GM21576 (cell line): ENCODE measurements around the gene CNNM2.
A peak's percentile ranks its signal among the peaks of the same experiment; 100 is the strongest.

Experiments used
- ATAC-seq: cut with Tn5 transposase; IDR thresholded peaks from one replicate; pipeline ENCODE4 v1.9.1; 2021; ENCODE audit warnings: mild to moderate bottlenecking, moderate library complexity; ENCODE audit not compliant: unreplicated experiment

The CNNM2 gene

DNA sequence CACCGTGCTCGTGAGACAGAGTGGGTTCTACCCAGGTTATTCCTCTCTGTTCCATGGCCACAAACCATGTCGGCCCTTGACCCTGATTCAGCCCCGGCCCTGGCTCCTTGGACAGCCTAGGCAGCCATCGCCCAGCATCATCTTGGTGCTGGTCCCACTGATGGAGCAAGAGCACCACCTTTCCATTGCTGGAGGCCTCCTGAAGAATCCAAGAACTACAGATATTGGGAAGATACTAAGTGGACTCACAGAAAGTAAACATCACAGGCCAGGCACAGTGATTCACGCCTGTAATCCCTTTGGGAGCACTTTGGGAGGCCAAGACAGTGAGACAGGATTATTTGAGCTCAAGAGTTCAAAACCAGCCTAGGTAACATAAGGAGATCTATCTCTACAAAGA lies 149.9 kb downstream of the CNNM2 start:
- ATAC-seq = no peak

- peak; percentile 66 for ATAC-seq
These were observed 151.6 kb downstream of the CNNM2 start for GRCh38 chr10:103069453-103070331.

DNA sequence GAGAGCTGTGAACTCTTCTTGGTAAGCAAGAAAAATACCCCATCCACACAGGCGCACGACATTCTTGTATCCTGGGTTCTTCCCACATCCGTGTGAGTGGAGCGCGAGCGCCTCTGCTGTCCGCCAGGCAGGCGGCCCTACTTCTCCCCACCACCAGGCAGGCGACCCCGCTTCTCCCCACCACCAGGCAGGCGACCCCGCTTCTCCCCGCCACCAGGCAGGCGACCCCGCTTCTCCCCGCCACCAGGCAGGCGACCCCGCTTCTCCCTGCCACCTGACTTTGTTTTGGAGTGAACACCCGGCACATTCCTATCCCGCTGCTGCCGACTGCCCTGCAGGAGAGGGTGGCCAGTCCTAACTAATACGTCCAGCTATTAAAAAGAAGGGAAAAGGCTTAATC lies 154.2 kb downstream of the CNNM2 start:
- ATAC-seq = no peak

GRCh38 chr10:103072891-103073290 lies 154.8 kb downstream of the CNNM2 start:
- no peak for ATAC-seq

- ATAC-seq = no peak
These were observed 158.9 kb downstream of the CNNM2 start for GRCh38 chr10:103077020-103077419.

- ATAC-seq = no peak
These were observed 159.6 kb downstream of the CNNM2 start for GRCh38 chr10:103077491-103078308.

DNA sequence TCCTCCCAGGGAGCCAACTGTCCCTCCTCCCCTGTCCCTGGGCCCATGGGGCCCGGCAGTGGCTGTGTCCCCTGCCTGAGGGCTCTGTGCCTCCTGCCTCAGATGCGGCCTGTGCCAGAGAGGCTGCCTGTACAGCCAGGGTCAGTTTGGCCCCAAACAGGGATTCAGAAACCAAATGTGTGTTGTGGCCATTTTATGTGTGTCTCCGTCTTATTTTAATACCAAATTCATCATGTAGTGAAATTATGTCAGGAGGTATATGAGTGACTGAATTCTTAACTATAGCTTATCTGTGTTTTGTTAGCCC lies 160.2 kb downstream of the CNNM2 start:
- ATAC-seq = no peak

DNA sequence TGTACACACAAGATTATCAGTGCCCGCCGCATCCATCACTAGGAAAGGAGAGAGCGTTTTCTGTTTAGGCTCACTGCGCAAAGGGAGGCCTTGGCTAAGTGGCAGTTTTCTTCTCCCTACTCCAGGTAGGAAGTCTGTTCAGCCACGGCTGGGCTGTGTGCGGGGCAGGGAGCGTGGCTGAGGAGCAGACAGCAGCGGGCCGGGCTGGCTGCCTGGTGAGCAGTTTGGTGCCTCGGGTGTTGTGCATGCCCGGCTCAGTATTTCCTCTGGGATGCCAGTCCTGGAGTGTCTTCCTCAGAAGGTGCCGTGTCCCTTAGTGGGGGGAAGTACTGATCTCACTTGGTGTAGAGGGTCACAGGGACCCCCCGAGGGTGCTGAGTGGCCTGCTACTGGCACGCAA lies 160.6 kb downstream of the CNNM2 start:
- no peak for ATAC-seq

DNA sequence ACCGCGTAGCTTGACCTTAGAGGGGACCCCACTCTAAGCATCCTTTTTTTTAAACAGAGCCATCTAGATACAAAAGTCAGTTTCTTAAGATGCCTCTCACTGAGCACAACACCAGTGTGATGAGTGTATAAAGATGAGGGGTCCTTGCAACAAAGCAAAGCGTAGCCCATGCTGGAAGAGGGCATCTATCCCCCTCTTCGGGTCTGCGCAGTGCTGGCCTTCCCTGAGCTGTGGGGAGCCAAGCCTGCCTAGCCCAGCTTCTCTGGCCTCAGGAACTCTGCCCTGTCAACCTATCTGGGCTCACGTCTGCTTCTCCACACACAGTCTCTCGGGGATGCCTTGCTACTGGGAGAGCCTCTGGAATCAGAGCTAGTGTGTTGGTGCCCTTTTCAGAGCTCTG lies 161.0 kb downstream of the CNNM2 start:
- ATAC-seq = no peak

- no peak for ATAC-seq
These were observed 161.9 kb downstream of the CNNM2 start for GRCh38 chr10:103079946-103080345.

DNA sequence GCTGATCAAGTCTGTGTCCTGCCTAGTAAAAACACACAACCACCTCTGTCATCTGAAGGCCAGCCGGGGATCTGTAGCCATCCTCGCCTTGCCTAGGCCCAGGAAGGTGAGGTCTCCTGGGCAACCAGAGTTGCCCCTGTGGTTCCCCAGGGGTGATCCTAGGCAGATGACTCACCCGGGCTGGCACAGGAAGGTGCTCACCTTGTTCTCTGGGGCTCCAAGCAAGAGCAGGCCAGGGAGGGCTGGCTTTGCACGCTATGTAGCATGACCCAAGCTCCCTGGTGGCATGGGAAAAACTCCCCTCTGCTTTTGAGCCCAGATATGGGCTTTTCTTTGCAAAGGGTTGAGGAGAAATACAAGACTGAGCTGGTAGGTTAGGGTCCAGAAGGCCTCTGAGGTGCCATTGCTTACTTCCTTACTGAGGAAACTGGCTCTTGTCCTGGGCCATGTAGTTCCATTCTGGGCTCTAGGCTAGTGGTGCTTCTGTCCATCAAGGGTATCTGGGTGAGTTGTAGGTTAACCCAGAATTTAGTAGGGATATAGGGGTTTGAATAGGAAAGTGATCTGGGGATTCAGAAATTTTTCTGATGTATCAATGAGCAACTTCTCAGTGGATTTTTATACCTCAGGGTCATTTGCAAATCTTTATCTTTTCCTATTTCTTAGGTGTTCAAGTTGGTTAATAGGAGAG lies 162.9 kb downstream of the CNNM2 start:
- no peak for ATAC-seq

GRCh38 chr10:103082683-103083082 lies 164.6 kb downstream of the CNNM2 start:
- ATAC-seq = no peak

GRCh38 chr10:103083266-103083976 lies 165.3 kb downstream of the CNNM2 start:
- no peak for ATAC-seq

GRCh38 chr10:103083977-103084320 lies 165.9 kb downstream of the CNNM2 start:
- no peak for ATAC-seq

DNA sequence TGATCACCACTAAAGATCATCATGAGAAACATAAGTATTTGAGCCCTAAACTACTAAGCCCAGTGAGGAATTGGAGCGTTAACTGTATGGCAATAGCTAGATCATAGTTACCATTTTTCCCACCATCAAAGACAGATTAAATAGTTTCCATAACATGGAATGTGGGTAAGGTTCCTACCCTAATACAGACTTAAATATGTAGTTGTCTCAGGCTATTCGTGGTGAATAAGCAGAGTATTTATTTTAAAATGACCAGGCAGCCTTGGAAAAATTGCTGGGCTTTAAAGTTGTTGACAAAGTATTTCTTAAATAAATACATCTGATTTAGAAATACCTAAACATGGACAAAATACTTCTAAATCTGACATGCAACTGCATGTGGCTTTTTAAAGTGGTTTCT lies 168.2 kb downstream of the CNNM2 start:
- no peak for ATAC-seq

GRCh38 chr10:103086799-103087198 lies 168.7 kb downstream of the CNNM2 start:
- no peak for ATAC-seq

DNA sequence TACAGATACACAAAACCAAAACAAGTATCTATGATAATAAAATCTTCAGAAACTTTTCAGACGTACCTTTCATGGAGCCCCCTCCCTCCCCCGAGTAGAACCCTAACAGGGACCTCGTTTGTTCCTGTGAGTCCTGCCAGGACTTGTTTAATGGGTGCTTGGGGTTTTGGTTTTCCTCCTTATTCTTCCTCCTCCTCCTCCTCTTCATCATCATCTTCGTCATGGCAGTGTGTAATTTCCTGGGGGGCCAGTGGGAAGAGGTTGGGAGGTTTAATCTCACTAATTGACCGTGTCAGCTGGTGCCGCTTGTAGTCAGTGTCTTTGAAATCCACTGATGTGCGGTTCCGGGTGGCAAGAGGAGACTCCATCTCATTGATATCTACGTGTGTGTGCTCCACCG lies 171.4 kb downstream of the CNNM2 start:
- no peak for ATAC-seq

DNA sequence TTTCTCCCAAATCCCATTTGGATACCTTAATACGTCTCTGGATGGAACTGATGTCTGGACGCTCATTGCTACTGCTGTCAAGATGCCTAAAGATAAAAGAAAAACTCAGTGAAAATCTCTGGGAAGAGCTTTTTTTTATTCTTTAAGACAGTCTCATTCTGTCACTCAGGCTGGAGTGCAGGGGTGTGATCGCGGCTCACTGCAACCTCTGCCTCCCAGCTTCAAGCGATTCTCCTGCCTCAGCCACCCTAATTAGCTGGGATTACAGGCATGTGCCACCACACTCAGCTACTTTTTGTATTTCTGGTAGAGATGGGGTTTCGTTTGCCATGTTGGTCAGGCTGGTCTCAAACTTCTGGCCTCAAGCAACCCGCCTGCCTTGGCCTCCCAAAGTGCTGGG lies 172.8 kb downstream of the CNNM2 start:
- ATAC-seq = no peak

GRCh38 chr10:103095005-103095404 lies 176.9 kb downstream of the CNNM2 start:
- ATAC-seq = no peak

DNA sequence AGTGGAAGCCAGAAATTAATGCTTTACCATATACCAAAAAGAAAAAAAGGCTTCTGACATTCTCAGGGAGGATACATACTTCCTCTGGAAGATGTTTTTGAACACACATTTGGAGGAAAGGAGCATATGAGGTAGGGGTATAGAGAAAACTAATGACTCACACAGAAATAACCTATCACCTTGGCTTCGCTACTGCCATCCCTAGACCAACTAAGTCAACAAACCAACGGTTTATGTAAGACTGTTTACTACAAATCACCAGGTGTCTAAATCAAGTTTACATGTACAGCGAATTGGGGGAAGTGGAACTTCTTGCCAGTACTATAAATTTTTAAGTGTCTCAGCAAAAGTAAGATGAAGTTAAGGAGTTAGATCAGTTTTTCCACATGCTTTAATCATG lies 178.0 kb downstream of the CNNM2 start:
- no peak for ATAC-seq

- no peak for ATAC-seq
These were observed 180.1 kb downstream of the CNNM2 start for GRCh38 chr10:103098240-103098639.
